ENCODE results near the gene SLIT3. TPM values are rescaled to one million over a fixed set of nuclear protein-coding genes. Genes with fewer than 3 reads are reported as not detected.

The SLIT3 gene
- total RNA-seq, 2 donors from 2014 or later: 6.6 to 6.7 TPM

DNA sequence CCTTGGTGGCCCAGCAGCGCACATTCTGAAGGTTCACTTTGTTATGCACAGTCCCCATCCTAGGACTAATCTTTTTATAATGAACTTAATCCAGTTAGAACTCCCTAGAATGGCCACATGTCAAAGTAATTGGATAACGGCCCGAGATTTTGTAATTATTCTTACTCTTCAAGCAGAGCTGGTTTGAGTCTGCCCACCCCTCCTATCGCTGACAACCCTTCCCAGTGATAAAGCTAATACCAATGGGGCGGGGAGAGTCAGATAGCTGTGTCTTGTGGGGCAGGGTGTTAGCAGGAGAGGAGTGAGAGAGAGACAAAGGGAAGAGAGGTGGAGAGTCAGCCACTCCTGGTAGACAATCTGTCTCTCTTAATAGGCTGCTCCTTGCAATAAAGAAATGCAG lies 356.9 kb downstream of the SLIT3 start:
- Histone ChIP-seq H3K36me3 (replicated peaks in 1 of 2; ENCODE audit: insufficient read depth in 1 of 2, low read depth in 2 of 2) (no peaks in the 10 kb centered on the region), H3K4me3 (no peak overlapping the region), H3K27ac (no peak overlapping the region), H3K9me3 (no peaks in the 10 kb centered on the region), H3K4me1 (no peaks in the 10 kb centered on the region), H3K27me3 (no peaks in the 10 kb centered on the region)
- WGBS, 2 donors: 66 to 67% methylated on average over 5 of the region's 5 CpGs
- intact Hi-C loops (cut with DNase I): no loop called here
- DNase-seq: no peak
- ATAC-seq: no peak
- TF ChIP-seq POLR2A (IDR thresholded peaks at IDR 0.05): no peak
- TF ChIP-seq, protein P1, sequence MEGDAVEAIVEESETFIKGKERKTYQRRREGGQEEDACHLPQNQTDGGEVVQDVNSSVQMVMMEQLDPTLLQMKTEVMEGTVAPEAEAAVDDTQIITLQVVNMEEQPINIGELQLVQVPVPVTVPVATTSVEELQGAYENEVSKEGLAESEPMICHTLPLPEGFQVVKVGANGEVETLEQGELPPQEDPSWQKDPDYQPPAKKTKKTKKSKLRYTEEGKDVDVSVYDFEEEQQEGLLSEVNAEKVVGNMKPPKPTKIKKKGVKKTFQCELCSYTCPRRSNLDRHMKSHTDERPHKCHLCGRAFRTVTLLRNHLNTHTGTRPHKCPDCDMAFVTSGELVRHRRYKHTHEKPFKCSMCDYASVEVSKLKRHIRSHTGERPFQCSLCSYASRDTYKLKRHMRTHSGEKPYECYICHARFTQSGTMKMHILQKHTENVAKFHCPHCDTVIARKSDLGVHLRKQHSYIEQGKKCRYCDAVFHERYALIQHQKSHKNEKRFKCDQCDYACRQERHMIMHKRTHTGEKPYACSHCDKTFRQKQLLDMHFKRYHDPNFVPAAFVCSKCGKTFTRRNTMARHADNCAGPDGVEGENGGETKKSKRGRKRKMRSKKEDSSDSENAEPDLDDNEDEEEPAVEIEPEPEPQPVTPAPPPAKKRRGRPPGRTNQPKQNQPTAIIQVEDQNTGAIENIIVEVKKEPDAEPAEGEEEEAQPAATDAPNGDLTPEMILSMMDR (IDR thresholded peaks at IDR 0.05): no peak

DNA sequence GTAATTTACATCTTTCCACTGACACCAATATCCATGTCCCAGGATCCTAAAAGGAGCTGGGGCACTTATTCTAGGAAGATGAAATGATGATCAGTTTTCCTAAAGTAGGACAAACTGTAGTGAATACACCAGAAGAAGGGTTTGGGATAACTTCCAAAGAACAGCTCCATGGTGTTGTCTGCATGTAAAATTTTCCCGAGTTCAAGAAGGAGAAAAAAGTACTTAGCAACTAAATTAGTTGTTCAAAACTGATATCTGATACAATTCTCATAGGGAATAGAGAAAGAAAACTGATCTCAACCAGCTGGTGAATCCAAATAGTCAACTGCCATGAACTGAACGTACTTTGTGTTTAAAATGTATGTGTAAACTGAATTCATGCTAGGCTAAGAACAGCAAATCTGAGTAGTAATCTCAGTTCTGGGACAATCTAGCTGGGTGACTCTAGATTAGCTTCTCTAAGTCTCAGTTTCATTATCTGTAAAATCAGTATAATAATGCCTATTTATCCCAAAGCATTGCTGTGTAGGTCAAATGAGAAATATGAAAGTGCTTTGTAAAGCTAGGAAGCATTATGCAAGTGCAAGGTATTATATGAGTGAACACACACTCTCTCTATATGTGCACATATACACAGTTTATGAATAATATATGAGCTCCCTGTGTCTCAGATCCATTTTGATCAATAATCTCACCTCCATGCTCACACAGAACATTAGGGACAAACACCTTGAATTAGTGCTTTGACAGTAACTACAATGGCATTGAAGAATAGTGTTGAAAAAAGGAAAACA lies 357.7 kb downstream of the SLIT3 start:
- TF ChIP-seq POLR2A (IDR thresholded peaks at IDR 0.05): no peak
- TF ChIP-seq, protein P1 (IDR thresholded peaks at IDR 0.05): no peak
- H3K27ac ChIP-seq: no peak overlapping the region
- ATAC-seq (no peak), DNase-seq (no peak)
- H3K36me3 ChIP-seq (replicated peaks in 1 of 2; ENCODE audit: insufficient read depth in 1 of 2, low read depth in 2 of 2): no peaks in the 10 kb centered on the region
- no peak overlapping the region for H3K4me3 ChIP-seq
- no peaks in the 10 kb centered on the region for H3K4me1 ChIP-seq
- WGBS, 2 donors: 55 to 58% methylated on average over 2 of the region's 2 CpGs
- H3K27me3 ChIP-seq: no peaks in the 10 kb centered on the region
- H3K9me3 ChIP-seq: no peaks in the 10 kb centered on the region
- intact Hi-C loops (cut with DNase I): no loop called here

DNA sequence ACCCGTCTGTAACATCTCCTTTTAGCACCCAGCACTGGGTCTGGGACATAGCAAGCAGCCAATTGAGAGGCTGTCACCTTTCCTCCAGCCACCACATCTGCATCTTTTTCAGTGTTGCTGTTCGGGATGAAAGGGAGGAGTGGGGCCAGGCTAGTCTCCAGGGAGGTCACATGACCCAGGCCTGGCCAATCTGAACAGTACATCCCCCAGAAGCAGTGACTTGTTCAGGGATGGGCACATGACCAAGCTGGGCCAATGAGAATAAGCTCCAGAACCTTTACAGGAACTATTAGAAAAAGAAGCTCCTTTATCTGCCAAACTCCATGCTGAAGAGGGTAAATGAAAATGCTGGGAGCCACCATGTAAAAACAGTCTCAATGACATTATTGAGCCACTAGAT lies 359.0 kb downstream of the SLIT3 start:
- DNase-seq (no peak), ATAC-seq (no peak)
- Histone ChIP-seq H3K36me3 (replicated peaks in 1 of 2; ENCODE audit: insufficient read depth in 1 of 2, low read depth in 2 of 2) (no peaks in the 10 kb centered on the region), H3K27ac (no peak overlapping the region), H3K9me3 (no peaks in the 10 kb centered on the region), H3K4me3 (no peak overlapping the region), H3K27me3 (no peaks in the 10 kb centered on the region), H3K4me1 (no peaks in the 10 kb centered on the region)
- WGBS, 2 donors: 69 to 70% methylated on average over 2 of the region's 2 CpGs
- intact Hi-C loops (cut with DNase I): no loop called here
- TF ChIP-seq, protein P1 (IDR thresholded peaks at IDR 0.05): no peak
- TF ChIP-seq POLR2A (IDR thresholded peaks at IDR 0.05): no peak

DNA sequence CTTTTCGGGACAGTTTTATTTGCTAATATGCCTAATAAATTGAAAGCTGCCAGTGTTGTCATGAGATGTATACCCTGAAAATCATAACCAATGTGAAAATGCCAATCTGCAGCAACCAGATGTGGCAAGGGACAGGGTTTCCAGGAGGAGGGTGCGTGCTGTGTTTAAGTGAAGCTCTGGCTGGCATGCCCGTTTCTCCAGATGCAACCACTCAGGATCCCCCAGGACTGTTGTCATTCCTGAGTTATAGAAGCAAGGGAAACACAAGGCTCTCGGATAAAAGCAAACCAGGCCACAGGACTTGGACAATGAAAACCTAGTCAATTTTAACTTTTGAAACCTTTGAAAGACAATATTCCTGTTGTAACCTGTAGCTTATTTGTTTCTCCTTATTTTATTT lies 360.2 kb downstream of the SLIT3 start:
- 59 to 76% methylated on average over 4 of the region's 4 CpGs for WGBS, 2 donors
- no peak for ATAC-seq

More for the DNA sequence above, 360.2 kb downstream of the SLIT3 start:
- Histone ChIP-seq H3K27ac (no peak overlapping the region), H3K27me3 (no peaks in the 10 kb centered on the region), H3K4me1 (no peaks in the 10 kb centered on the region), H3K9me3 (no peaks in the 10 kb centered on the region), H3K36me3 (replicated peaks in 1 of 2; ENCODE audit: insufficient read depth in 1 of 2, low read depth in 2 of 2) (no peaks in the 10 kb centered on the region), H3K4me3 (no peak overlapping the region)
- DNase-seq: no peak
- intact Hi-C loops (cut with DNase I): no loop called here
- no peak for TF ChIP-seq POLR2A (IDR thresholded peaks at IDR 0.05)
- TF ChIP-seq, protein P1 (IDR thresholded peaks at IDR 0.05): no peak
